MM.1S (cell line): ENCODE data around the gene PTPN3.

ENCODE experiments used
- DNase-seq: peaks from one replicate; pipeline ENCODE4 v3.0.0-alpha.2; 2015
- H2AFZ ChIP-seq: fragments of 300-600 bp; sonication (generic); 2 replicates; pipeline ENCODE4 v1.6.0; 2016; ENCODE audit warnings: antibody characterized with exemption, low read length
- H3F3A ChIP-seq: fragments of 300-600 bp; sonication (generic); 2 replicates; pipeline ENCODE4 v1.6.1; 2016; ENCODE audit warnings: mild to moderate bottlenecking, antibody characterized with exemption, low read length, moderate library complexity, mixed read lengths; ENCODE audit not compliant: insufficient read depth
- H3K27ac ChIP-seq: fragments of 300-600 bp; sonication (generic); 2 replicates; pipeline ENCODE4 v1.5.1; 2016; ENCODE audit warnings: mild to moderate bottlenecking, low read length
- H3K27me3 ChIP-seq: fragments of 300-600 bp; sonication (generic); replicated peaks from 2 replicates; pipeline ENCODE4 v1.6.0; 2016; ENCODE audit warnings: low read length; ENCODE audit not compliant: insufficient read depth
- H3K36me3 ChIP-seq: fragments of 300-600 bp; sonication (generic); replicated peaks from 2 replicates; pipeline ENCODE4 v1.6.1; 2016; ENCODE audit warnings: mild to moderate bottlenecking, low read length, mixed read lengths; ENCODE audit not compliant: insufficient read depth
- H3K4me1 ChIP-seq: fragments of 300-600 bp; sonication (generic); 2 replicates; pipeline ENCODE4 v1.6.1; 2016; ENCODE audit warnings: low read length, mixed read lengths
- H3K4me2 ChIP-seq: fragments of 300-600 bp; sonication (generic); 2 replicates; pipeline ENCODE4 v1.6.0; 2016; ENCODE audit warnings: low read depth, low read length
- H3K4me3 ChIP-seq: fragments of 300-600 bp; sonication (generic); 2 replicates; pipeline ENCODE4 v1.5.1; 2016; ENCODE audit warnings: low read length, mixed read lengths
- H3K79me2 ChIP-seq: fragments of 300-600 bp; sonication (generic); 2 replicates; pipeline ENCODE4 v1.6.1; 2016; ENCODE audit warnings: mixed run types, low read length, mixed read lengths
- H3K9ac ChIP-seq: fragments of 300-600 bp; sonication (generic); 2 replicates; pipeline ENCODE4 v1.6.1; 2016; ENCODE audit warnings: low read length, mixed read lengths
- H3K9me2 ChIP-seq: fragments of 300-600 bp; sonication (generic); replicated peaks from 2 replicates; pipeline ENCODE4 v1.6.1; 2016; ENCODE audit warnings: mild to moderate bottlenecking, low read length, mixed read lengths; ENCODE audit not compliant: insufficient read depth
- H3K9me3 ChIP-seq: fragments of 300-600 bp; sonication (generic); replicated peaks from 2 replicates; pipeline ENCODE4 v1.6.1; 2016; ENCODE audit warnings: mild to moderate bottlenecking, low read length, mixed read lengths; ENCODE audit not compliant: insufficient read depth
- H4K20me1 ChIP-seq: fragments of 300-600 bp; sonication (generic); 2 replicates; pipeline ENCODE4 v1.6.1; 2016; ENCODE audit warnings: mild to moderate bottlenecking, low read length, moderate library complexity, mixed read lengths; ENCODE audit not compliant: insufficient read depth
- EZH2 ChIP-seq: fragments of 300-600 bp; sonication (generic); optimal IDR thresholded peaks from 2 replicates; pipeline ENCODE3; 2017; ENCODE audit warnings: low read depth, mild to moderate bottlenecking, antibody characterized with exemption, low read length, mixed read lengths
- EZH2phosphoT487 ChIP-seq: fragments of 300-600 bp; sonication (generic); IDR thresholded peaks from 2 replicates; pipeline ENCODE4 v1.6.1; 2018; ENCODE audit warnings: antibody characterized with exemption, low read length
- TF ChIP-seq, protein P1 (sequence below): fragments of 300-600 bp; sonication (generic); IDR thresholded peaks from 2 replicates; pipeline ENCODE4 v1.5.1; 2016; ENCODE audit warnings: antibody characterized with exemption, low read length, mixed read lengths

PTPN3 gene

DNA sequence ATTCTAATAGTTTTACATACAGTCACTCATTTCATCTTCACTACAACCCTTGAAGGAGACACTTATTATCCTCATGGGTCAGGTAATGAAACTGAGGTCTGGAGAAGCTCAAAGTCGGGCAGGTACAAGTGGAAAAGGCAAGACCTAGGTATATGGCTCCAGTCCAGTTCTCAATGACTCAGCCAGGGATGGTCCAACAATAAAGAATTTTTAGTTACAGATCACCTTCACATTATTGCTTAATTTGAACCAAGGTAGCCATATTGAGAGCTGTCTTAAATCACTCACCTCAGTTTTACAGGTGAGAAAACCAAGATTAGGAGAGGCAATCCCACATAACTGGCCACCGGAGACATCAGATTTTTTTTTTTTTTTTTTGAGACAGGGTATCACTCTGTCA is 55.4 kb downstream of the PTPN3 start:
- Histone ChIP-seq H3K4me2 (no peak overlapping the region), H2AFZ (no peak overlapping the region), H3F3A (no peaks in the 10 kb centered on the region), H4K20me1 (no peaks in the 10 kb centered on the region), H3K9me2 (no peaks in the 10 kb centered on the region), H3K36me3 (no peaks in the 10 kb centered on the region), H3K9ac (no peak overlapping the region), H3K27ac (no peak overlapping the region), H3K9me3 (no peaks in the 10 kb centered on the region), H3K79me2 (no peaks in the 10 kb centered on the region), H3K4me1 (peaks cover 10% of the 10 kb centered on the region), H3K4me3 (no peak overlapping the region), H3K27me3 (no peaks in the 10 kb centered on the region)
- TF ChIP-seq EZH2phosphoT487 (no peak), EZH2 (no peak)
- TF ChIP-seq, protein P1, sequence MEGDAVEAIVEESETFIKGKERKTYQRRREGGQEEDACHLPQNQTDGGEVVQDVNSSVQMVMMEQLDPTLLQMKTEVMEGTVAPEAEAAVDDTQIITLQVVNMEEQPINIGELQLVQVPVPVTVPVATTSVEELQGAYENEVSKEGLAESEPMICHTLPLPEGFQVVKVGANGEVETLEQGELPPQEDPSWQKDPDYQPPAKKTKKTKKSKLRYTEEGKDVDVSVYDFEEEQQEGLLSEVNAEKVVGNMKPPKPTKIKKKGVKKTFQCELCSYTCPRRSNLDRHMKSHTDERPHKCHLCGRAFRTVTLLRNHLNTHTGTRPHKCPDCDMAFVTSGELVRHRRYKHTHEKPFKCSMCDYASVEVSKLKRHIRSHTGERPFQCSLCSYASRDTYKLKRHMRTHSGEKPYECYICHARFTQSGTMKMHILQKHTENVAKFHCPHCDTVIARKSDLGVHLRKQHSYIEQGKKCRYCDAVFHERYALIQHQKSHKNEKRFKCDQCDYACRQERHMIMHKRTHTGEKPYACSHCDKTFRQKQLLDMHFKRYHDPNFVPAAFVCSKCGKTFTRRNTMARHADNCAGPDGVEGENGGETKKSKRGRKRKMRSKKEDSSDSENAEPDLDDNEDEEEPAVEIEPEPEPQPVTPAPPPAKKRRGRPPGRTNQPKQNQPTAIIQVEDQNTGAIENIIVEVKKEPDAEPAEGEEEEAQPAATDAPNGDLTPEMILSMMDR = no peak
- no peak for DNase-seq

DNA sequence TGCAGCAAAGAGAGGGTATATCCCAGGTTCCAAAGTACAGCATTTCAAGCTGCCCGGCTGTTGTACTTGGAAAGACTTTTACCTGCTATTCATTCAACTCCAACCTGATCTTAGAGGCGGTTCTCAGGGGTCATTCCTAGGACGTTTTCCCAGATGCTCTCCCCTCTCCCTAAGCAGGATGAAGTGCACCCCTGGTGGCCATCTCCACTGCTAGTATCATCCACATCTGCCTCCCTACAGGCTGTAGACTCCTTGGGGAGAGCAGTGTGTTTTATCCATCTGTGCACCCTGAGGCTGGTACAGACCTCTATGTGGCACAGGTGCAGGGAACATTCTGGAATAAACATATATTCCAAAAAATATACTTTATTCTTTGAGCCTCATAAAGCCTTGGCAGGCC is 56.8 kb downstream of the PTPN3 start:
- H2AFZ ChIP-seq = no peak overlapping the region
- no peaks in the 10 kb centered on the region for H3K9me3 ChIP-seq
- no peaks in the 10 kb centered on the region for H3K79me2 ChIP-seq
- no peaks in the 10 kb centered on the region for H4K20me1 ChIP-seq
- peak overlapping the region; percentile 43; the same call in 1 of the 2 replicates for H3K27ac ChIP-seq
- H3K9me2 ChIP-seq = no peaks in the 10 kb centered on the region
- no peak for DNase-seq
- no peaks in the 10 kb centered on the region for H3K27me3 ChIP-seq
- H3K4me1 ChIP-seq = peaks cover 10% of the 10 kb centered on the region
- H3K36me3 ChIP-seq = no peaks in the 10 kb centered on the region
- TF ChIP-seq, protein P1 = peak; percentile 16; the same call in 1 of the 2 replicates
- TF ChIP-seq EZH2 = no peak
- no peak for TF ChIP-seq EZH2phosphoT487
- H3F3A ChIP-seq = no peaks in the 10 kb centered on the region
- peak overlapping the region; percentile 26; the same call in 1 of the 2 replicates for H3K9ac ChIP-seq
- H3K4me2 ChIP-seq = peak overlapping the region; percentile 52
- H3K4me3 ChIP-seq = no peak overlapping the region

DNA sequence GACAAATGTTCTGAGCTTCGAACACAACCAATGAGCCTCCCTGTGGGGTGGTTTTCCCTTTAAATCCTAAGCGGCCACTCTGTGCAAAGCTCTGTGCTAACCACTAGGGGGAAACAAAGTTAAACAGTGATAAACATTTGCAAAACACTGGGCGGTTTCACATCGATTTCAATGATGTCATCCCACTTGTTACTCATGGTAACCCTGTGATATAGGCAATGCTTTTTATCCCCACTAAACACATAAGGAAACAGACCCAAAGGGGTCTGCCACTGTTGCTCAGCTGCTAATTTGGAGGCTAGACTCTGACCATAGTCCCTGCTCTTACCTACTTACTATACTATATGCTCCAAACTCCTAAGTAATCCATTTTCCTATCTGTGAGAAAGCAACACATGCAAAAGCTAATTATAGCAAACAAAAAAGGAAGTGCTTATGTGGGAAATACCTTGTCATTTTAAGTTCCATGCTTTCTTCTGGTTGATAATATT is 57.3 kb downstream of the PTPN3 start:
- Histone ChIP-seq H3K4me2 (peak overlapping the region; percentile 52), H3K27me3 (no peaks in the 10 kb centered on the region), H3K4me3 (no peak overlapping the region), H3K79me2 (no peaks in the 10 kb centered on the region), H3K9me3 (no peaks in the 10 kb centered on the region), H3K9ac (peak overlapping the region; percentile 26; the same call in 1 of the 2 replicates), H2AFZ (no peak overlapping the region), H3F3A (no peaks in the 10 kb centered on the region), H3K9me2 (no peaks in the 10 kb centered on the region), H3K27ac (peak overlapping the region; percentile 43; the same call in 1 of the 2 replicates), H3K36me3 (no peaks in the 10 kb centered on the region), H3K4me1 (peaks cover 10% of the 10 kb centered on the region), H4K20me1 (no peaks in the 10 kb centered on the region)
- DNase-seq = peak; percentile 85
- no peak for TF ChIP-seq EZH2
- TF ChIP-seq, protein P1 = peak; percentile 78
